ENCODE measurements around the gene EME1. TPM values are rescaled to one million over a fixed set of nuclear protein-coding genes. Genes with fewer than 3 reads are reported as not detected.

Gene EME1
- total and polyA plus RNA-seq, 10 of the 15 experiments (the other 5 are each of a cell fraction or from before 2014, with no cell fraction given): 13.8 to 40.5 (median 22.0) TPM

GRCh38 chr17:50397111-50397918 is 24.3 kb downstream of the EME1 start, which contains the start of gene LRRC59 (continued):
- peak; percentile 22 for TF ChIP-seq MEF2B (IDR thresholded peaks at IDR 0.05; ENCODE audit: partially characterized antibody, poor library complexity, severe bottlenecking)
- TF ChIP-seq LARP7 (IDR thresholded peaks at IDR 0.05): peak; percentile 97
- no peak for TF ChIP-seq REST (IDR thresholded peaks at IDR 0.05; ENCODE audit: low read depth, low read length)
- no peak for TF ChIP-seq ZZZ3 (IDR thresholded peaks at IDR 0.05; ENCODE audit: control insufficient read depth, insufficient read length, low read depth)
- no peak for TF ChIP-seq ZNF384 (IDR thresholded peaks at IDR 0.05; ENCODE audit: borderline replicate concordance, low read depth, low read length)
- TF ChIP-seq SMAD1 (IDR thresholded peaks at IDR 0.05; ENCODE audit: low read depth, partially characterized antibody): no peak
- no peak; the same call in 1 of the 2 replicates for TF ChIP-seq RB1 (IDR thresholded peaks at IDR 0.05; ENCODE audit: borderline replicate concordance)
- no peak for TF ChIP-seq ZSCAN29 (IDR thresholded peaks at IDR 0.05)
- TF ChIP-seq BMI1 (IDR thresholded peaks at IDR 0.05; ENCODE audit: borderline replicate concordance): no peak
- no peak for TF ChIP-seq SUZ12 (IDR thresholded peaks at IDR 0.05; ENCODE audit: unreplicated experiment)
- peak; percentile 76 for TF ChIP-seq IRF4 (IDR thresholded peaks at IDR 0.05; ENCODE audit: low read depth, low read length)
- TF ChIP-seq SMAD5 (IDR thresholded peaks at IDR 0.05; ENCODE audit: low read depth): peak; percentile 62; the same call in 1 of the 2 replicates
- TF ChIP-seq JUND (IDR thresholded peaks at IDR 0.05; ENCODE audit: low read depth, low read length): peak; percentile 65; the same call in 1 of the 2 replicates
- TF ChIP-seq ZNF274 (IDR thresholded peaks at IDR 0.05; ENCODE audit: insufficient read depth, insufficient read length): no peak
- no peak for TF ChIP-seq ASH2L (IDR thresholded peaks at IDR 0.05; ENCODE audit: borderline replicate concordance, low read depth)
- TF ChIP-seq NR2F1 (conservative IDR thresholded peaks at IDR 0.05): peak; percentile 68; the same call in 1 of the 2 replicates
- TF ChIP-seq NFYA (IDR thresholded peaks at IDR 0.05; ENCODE audit: borderline replicate concordance, low read depth, low read length): no peak
- no peak for TF ChIP-seq RBBP5 (conservative IDR thresholded peaks at IDR 0.05)
- peak; percentile 78 for TF ChIP-seq HCFC1 (IDR thresholded peaks at IDR 0.05; ENCODE audit: low read length)
- TF ChIP-seq MAX (IDR thresholded peaks at IDR 0.05; ENCODE audit: low read depth, low read length): peak; percentile 94
- TF ChIP-seq ETV6 (conservative IDR thresholded peaks at IDR 0.05 in 1 of 2, IDR thresholded peaks at IDR 0.05 in 1 of 2; ENCODE audit: borderline replicate concordance in 1 of 2, low read depth in 1 of 2): no peak
- peak; percentile 33; the same call in 1 of the 2 replicates for TF ChIP-seq RELB (IDR thresholded peaks at IDR 0.05; ENCODE audit: low read depth)
- no peak; the same call in 1 of the 2 replicates for TF ChIP-seq ATF2 (IDR thresholded peaks at IDR 0.05; ENCODE audit: low read length)
- TF ChIP-seq PML (IDR thresholded peaks at IDR 0.05; ENCODE audit: low read length): peak; percentile 59; the same call in 1 of the 2 replicates

All from GM12878 (cell line).